Bronchial epithelial cell (primary cell): Measurements from ENCODE around the gene GFM2. TPM values are rescaled to one million over a fixed set of nuclear protein-coding genes. Genes with fewer than 3 reads are reported as not detected.
"Not testable (repeated sequence)": the region's sequence is repeated elsewhere in the genome, so short reads cannot be mapped to it uniquely, and the experiment has no call there.

Source experiments
- DNase-seq: peaks from one replicate; pipeline ENCODE4 v3.0.0-alpha.2; 2010; ENCODE audit warnings: low read depth
- FAIRE-seq: peaks from 2 replicates; lab custom pipeline; 2011; peaks lifted over from hg19 to GRCh38; lab: Jason Lieb, UNC
- H3K27me3 ChIP-seq: 2 replicates; pipeline ENCODE4 v1.5.1; 2011; ENCODE audit warnings: low read length; ENCODE audit not compliant: control insufficient read depth, insufficient read depth
- H3K36me3 ChIP-seq: 2 replicates; pipeline ENCODE4 v1.5.1; 2011; ENCODE audit warnings: low read length; ENCODE audit not compliant: control insufficient read depth, insufficient read depth
- H3K4me3 ChIP-seq: 2 replicates; pipeline ENCODE4 v1.5.1; 2011; ENCODE audit warnings: mild to moderate bottlenecking, low read depth, low read length, control low read depth
- CTCF ChIP-seq: IDR thresholded peaks from 2 replicates; pipeline ENCODE4 v1.5.1; 2011; ENCODE audit warnings: mild to moderate bottlenecking, moderate library complexity, low read length, control low read depth, inconsistent platforms; ENCODE audit not compliant: insufficient read depth, severe bottlenecking
- total RNA-seq: library from RNA; depleted of rRNA; stranded (reverse); fragments of >200 nt; gene quantifications from 2 replicates; pipeline ENCODE4 v1.2.1, GENCODE V29; 2014

Gene GFM2
- total RNA-seq: 40.0 and 41.0 TPM in 2 replicates

GRCh38 chr5:74766849-74767578, at the start of gene GFM2, which contains the start of gene NSA2:
TSS of gene GFM2 (minus strand) at chr5:74767117. CDS start at chr5:74763742, 3,375 bp downstream.
TSS of gene NSA2 (plus strand) at chr5:74767249. CDS start at chr5:74767361, 112 bp downstream.
- H3K4me3 ChIP-seq: peak within 1 kb of the TSS; percentile 64
- FAIRE-seq (peak; percentile 73), DNase-seq (peak; percentile 84)
- H3K27me3 ChIP-seq: no peaks in the 10 kb centered on the region
- no peak for TF ChIP-seq CTCF
- H3K36me3 ChIP-seq: peaks cover 1% of the 10 kb centered on the region

- Histone ChIP-seq H3K36me3 (no peaks in the 10 kb centered on the region), H3K27me3 (no peaks in the 10 kb centered on the region), H3K4me3 (no peak overlapping the region)
- no peak for TF ChIP-seq CTCF
- FAIRE-seq: peak; percentile 18
- DNase-seq: peak; percentile 95
Observed at GRCh38 chr5:74810915-74811314, 44.0 kb upstream of the GFM2 start.

GRCh38 chr5:74801941-74802340, 35.0 kb upstream of the GFM2 start:
- TF ChIP-seq CTCF: no peak
- no peak overlapping the region for H3K4me3 ChIP-seq
- H3K36me3 ChIP-seq: peaks cover 2% of the 10 kb centered on the region
- FAIRE-seq: no peak
- DNase-seq: peak; percentile 64
- no peaks in the 10 kb centered on the region for H3K27me3 ChIP-seq

- FAIRE-seq: no peak
Observed at GRCh38 chr5:74801197-74801596, 34.3 kb upstream of the GFM2 start.

GRCh38 chr5:74798977-74799911, 32.3 kb upstream of the GFM2 start:
- TF ChIP-seq CTCF: no peak
- DNase-seq (no peak), FAIRE-seq (peak; percentile 93)
- Histone ChIP-seq H3K27me3 (no peaks in the 10 kb centered on the region), H3K4me3 (no peak overlapping the region), H3K36me3 (peaks cover 2% of the 10 kb centered on the region)

More at GRCh38 chr5:74801197-74801596, 34.3 kb upstream of the GFM2 start:
- peaks cover 2% of the 10 kb centered on the region for H3K36me3 ChIP-seq
- H3K4me3 ChIP-seq: no peak overlapping the region
- no peaks in the 10 kb centered on the region for H3K27me3 ChIP-seq
- no peak for TF ChIP-seq CTCF
- DNase-seq: no peak

- H3K36me3 ChIP-seq, H3K27me3 ChIP-seq, H3K4me3 ChIP-seq: not testable (repeated sequence)
- FAIRE-seq (peak; percentile 23), DNase-seq (peak; percentile 87)
Observed at GRCh38 chr5:74791669-74792068, 24.8 kb upstream of the GFM2 start.
